ENCODE data around the gene NAA15. TPM values are rescaled to one million over a fixed set of nuclear protein-coding genes. Genes with fewer than 3 reads are reported as not detected.
A peak's percentile ranks its signal among the peaks of the same experiment; 100 is the strongest.

The NAA15 gene
- total RNA-seq, 1 donor from 2014 or later, result 35.1 TPM

GRCh38 chr4:139265654-139266053 is 35.7 kb upstream of the NAA15 start:
- Mint-ChIP-seq H3K27ac (ENCODE audit: unreplicated experiment) (no peak overlapping the region), H3K4me1 (ENCODE audit: unreplicated experiment) (peaks cover 17% of the 10 kb centered on the region), H3K36me3 (ENCODE audit: unreplicated experiment) (no peaks in the 10 kb centered on the region), H3K9me3 (ENCODE audit: unreplicated experiment) (no peaks in the 10 kb centered on the region), H3K27me3 (ENCODE audit: unreplicated experiment) (no peaks in the 10 kb centered on the region), H3K4me3 (ENCODE audit: unreplicated experiment) (no peak overlapping the region)
- TF ChIP-seq, protein P1, sequence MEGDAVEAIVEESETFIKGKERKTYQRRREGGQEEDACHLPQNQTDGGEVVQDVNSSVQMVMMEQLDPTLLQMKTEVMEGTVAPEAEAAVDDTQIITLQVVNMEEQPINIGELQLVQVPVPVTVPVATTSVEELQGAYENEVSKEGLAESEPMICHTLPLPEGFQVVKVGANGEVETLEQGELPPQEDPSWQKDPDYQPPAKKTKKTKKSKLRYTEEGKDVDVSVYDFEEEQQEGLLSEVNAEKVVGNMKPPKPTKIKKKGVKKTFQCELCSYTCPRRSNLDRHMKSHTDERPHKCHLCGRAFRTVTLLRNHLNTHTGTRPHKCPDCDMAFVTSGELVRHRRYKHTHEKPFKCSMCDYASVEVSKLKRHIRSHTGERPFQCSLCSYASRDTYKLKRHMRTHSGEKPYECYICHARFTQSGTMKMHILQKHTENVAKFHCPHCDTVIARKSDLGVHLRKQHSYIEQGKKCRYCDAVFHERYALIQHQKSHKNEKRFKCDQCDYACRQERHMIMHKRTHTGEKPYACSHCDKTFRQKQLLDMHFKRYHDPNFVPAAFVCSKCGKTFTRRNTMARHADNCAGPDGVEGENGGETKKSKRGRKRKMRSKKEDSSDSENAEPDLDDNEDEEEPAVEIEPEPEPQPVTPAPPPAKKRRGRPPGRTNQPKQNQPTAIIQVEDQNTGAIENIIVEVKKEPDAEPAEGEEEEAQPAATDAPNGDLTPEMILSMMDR (IDR thresholded peaks at IDR 0.05), result no peak
- no peak for DNase-seq (ENCODE audit: extremely low spot score, unreplicated experiment)

DNA sequence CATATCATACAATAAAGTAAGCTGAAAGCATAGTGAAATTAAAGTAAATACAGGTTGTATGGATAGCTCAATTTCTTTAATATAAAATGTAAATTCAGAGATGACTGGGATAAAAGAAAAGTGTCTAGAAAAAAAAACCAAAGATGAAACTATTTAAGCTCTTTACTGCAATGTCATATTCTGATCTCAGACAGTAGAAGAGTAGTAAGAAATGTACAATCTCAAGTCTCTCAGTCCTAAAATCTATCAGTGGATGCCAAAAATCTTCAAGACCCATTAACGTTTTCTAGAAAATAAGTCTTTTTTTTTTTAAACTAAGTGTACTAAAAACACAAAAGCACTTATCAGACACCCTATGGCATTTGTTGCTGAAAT is 35.1 kb upstream of the NAA15 start:
- Mint-ChIP-seq H3K27ac (ENCODE audit: unreplicated experiment) (peak overlapping the region; percentile 87), H3K36me3 (ENCODE audit: unreplicated experiment) (no peaks in the 10 kb centered on the region), H3K27me3 (ENCODE audit: unreplicated experiment) (no peaks in the 10 kb centered on the region), H3K9me3 (ENCODE audit: unreplicated experiment) (no peaks in the 10 kb centered on the region), H3K4me3 (ENCODE audit: unreplicated experiment) (peak overlapping the region; percentile 75), H3K4me1 (ENCODE audit: unreplicated experiment) (peaks cover 17% of the 10 kb centered on the region)
- TF ChIP-seq, protein P1 (IDR thresholded peaks at IDR 0.05), result no peak
- no peak for DNase-seq (ENCODE audit: extremely low spot score, unreplicated experiment)

- peaks cover 17% of the 10 kb centered on the region for H3K4me1 Mint-ChIP-seq (ENCODE audit: unreplicated experiment)
- no peaks in the 10 kb centered on the region for H3K36me3 Mint-ChIP-seq (ENCODE audit: unreplicated experiment)
- TF ChIP-seq, protein P1 (IDR thresholded peaks at IDR 0.05), result no peak
- DNase-seq (ENCODE audit: extremely low spot score, unreplicated experiment), result no peak
- no peaks in the 10 kb centered on the region for H3K9me3 Mint-ChIP-seq (ENCODE audit: unreplicated experiment)
- H3K27me3 Mint-ChIP-seq (ENCODE audit: unreplicated experiment), result no peaks in the 10 kb centered on the region
- H3K27ac Mint-ChIP-seq (ENCODE audit: unreplicated experiment), result peak overlapping the region; percentile 87
- H3K4me3 Mint-ChIP-seq (ENCODE audit: unreplicated experiment), result peak overlapping the region; percentile 75
Measured at GRCh38 chr4:139266583-139267257, 34.6 kb upstream of the NAA15 start.

- Mint-ChIP-seq H3K36me3 (ENCODE audit: unreplicated experiment) (no peaks in the 10 kb centered on the region), H3K27me3 (ENCODE audit: unreplicated experiment) (no peaks in the 10 kb centered on the region), H3K27ac (ENCODE audit: unreplicated experiment) (no peak overlapping the region), H3K4me3 (ENCODE audit: unreplicated experiment) (no peak overlapping the region), H3K9me3 (ENCODE audit: unreplicated experiment) (no peaks in the 10 kb centered on the region), H3K4me1 (ENCODE audit: unreplicated experiment) (peaks cover 17% of the 10 kb centered on the region)
- TF ChIP-seq, protein P1 (IDR thresholded peaks at IDR 0.05), result no peak
- DNase-seq (ENCODE audit: extremely low spot score, unreplicated experiment), result no peak
Measured at GRCh38 chr4:139267301-139267700, 34.0 kb upstream of the NAA15 start.

DNA sequence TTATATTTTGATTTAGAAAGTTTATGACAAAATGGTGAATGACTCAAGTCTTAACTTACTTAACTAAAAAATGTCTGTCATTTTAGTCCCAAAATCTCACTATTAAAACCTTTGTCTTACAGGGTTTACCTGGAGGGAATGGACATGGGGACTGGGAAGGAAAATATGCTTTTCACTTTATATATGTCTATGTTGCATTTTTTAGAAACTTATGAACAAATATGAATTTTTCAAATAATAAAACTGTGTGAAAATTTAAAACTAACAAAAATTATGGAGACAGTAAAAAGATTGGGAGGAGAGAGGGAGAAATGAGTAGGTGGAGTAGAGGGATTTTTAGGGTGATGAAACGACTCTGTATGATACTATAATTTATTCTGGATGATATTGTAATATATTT is 27.5 kb upstream of the NAA15 start:
- Mint-ChIP-seq H3K4me1 (ENCODE audit: unreplicated experiment) (peaks cover 3% of the 10 kb centered on the region), H3K27me3 (ENCODE audit: unreplicated experiment) (no peaks in the 10 kb centered on the region), H3K4me3 (ENCODE audit: unreplicated experiment) (no peak overlapping the region), H3K9me3 (ENCODE audit: unreplicated experiment) (no peaks in the 10 kb centered on the region), H3K36me3 (ENCODE audit: unreplicated experiment) (peaks cover 1% of the 10 kb centered on the region), H3K27ac (ENCODE audit: unreplicated experiment) (no peak overlapping the region)
- TF ChIP-seq, protein P1 (IDR thresholded peaks at IDR 0.05), result no peak
- DNase-seq (ENCODE audit: extremely low spot score, unreplicated experiment), result no peak
